Smooth muscle cell (in vitro differentiated cells): ENCODE results near the gene PRKCE. TPM values are rescaled to one million over a fixed set of nuclear protein-coding genes. Genes with fewer than 3 reads are reported as not detected.

Source experiments
- DNase-seq: peaks from one replicate; lab custom pipeline; 2025; ENCODE audit not compliant: unreplicated experiment; lab: John Stamatoyannopoulos, UW
- H2AFZ ChIP-seq: fragments of 200-600 bp; sonication (generic); 2 replicates; pipeline ENCODE4 v1.6.0; 2016; ENCODE audit warnings: antibody characterized with exemption, low read depth, mild to moderate bottlenecking
- H3F3A ChIP-seq: fragments of 200-600 bp; sonication (generic); 2 replicates; pipeline ENCODE4 v1.6.0; 2017; ENCODE audit warnings: antibody characterized with exemption, low read depth
- H3K27ac ChIP-seq: fragments of 200-600 bp; sonication (generic); 2 replicates; pipeline ENCODE4 v1.5.1; 2016; ENCODE audit warnings: low read depth, mild to moderate bottlenecking
- H3K27me3 ChIP-seq: fragments of 200-600 bp; sonication (generic); 2 replicates; pipeline ENCODE4 v1.6.1; 2016; ENCODE audit warnings: low read depth, mild to moderate bottlenecking
- H3K36me3 ChIP-seq: fragments of 200-600 bp; sonication (generic); 2 replicates; pipeline ENCODE4 v1.5.1; 2016; ENCODE audit warnings: low read depth
- H3K4me1 ChIP-seq: fragments of 200-600 bp; sonication (generic); 2 replicates; pipeline ENCODE4 v1.5.1; 2016; ENCODE audit warnings: low read depth
- H3K4me2 ChIP-seq: fragments of 200-600 bp; sonication (generic); 2 replicates; pipeline ENCODE4 v1.6.0; 2016; ENCODE audit warnings: mild to moderate bottlenecking
- H3K4me3 ChIP-seq: fragments of 200-600 bp; sonication (generic); 2 replicates; pipeline ENCODE4 v1.5.1; 2016; ENCODE audit warnings: mild to moderate bottlenecking
- H3K79me2 ChIP-seq: fragments of 200-600 bp; sonication (generic); 2 replicates; pipeline ENCODE4 v1.6.0; 2016; ENCODE audit warnings: low read depth, mild to moderate bottlenecking
- H3K9ac ChIP-seq: fragments of 200-600 bp; sonication (generic); 2 replicates; pipeline ENCODE4 v1.6.0; 2016; ENCODE audit warnings: low read depth
- H3K9me3 ChIP-seq: fragments of 200-600 bp; sonication (generic); replicated peaks from 2 replicates; pipeline ENCODE4 v1.5.1; 2016; ENCODE audit warnings: low read depth
- H4K20me1 ChIP-seq: fragments of 200-600 bp; sonication (generic); 2 replicates; pipeline ENCODE4 v1.6.0; 2016; ENCODE audit warnings: low read depth
- CTCF ChIP-seq: fragments of 200-600 bp; sonication (generic); IDR thresholded peaks from 2 replicates; pipeline ENCODE4 v1.5.1; 2017; ENCODE audit warnings: borderline replicate concordance, mild to moderate bottlenecking, antibody characterized with exemption; ENCODE audit not compliant: insufficient read depth, poor library complexity, severe bottlenecking
- WGBS: methylation state at CpG from one replicate; pipeline ENCODE4 v1.1.7; 2016; ENCODE audit warnings: low lambda C conversion rate; 5-methylcytosine and 5-hydroxymethylcytosine counted together
- polyA plus RNA-seq: library from polyadenylated mRNA; unstranded; fragments of >200 nt; fragmentation: Nextera tagmentation; extraction: Ambion mirVana; gene quantifications from 2 replicates; pipeline ENCODE4 v1.2.1, GENCODE V29; 2016
- total RNA-seq: library from RNA; depleted of rRNA; stranded (reverse); fragments of >200 nt; gene quantifications from 2 replicates; pipeline ENCODE4 v1.2.3, GENCODE V29; 2014

Gene PRKCE
- total and polyA plus RNA-seq, 2 experiments from 2014 or later = 20.6 to 29.1 TPM

DNA sequence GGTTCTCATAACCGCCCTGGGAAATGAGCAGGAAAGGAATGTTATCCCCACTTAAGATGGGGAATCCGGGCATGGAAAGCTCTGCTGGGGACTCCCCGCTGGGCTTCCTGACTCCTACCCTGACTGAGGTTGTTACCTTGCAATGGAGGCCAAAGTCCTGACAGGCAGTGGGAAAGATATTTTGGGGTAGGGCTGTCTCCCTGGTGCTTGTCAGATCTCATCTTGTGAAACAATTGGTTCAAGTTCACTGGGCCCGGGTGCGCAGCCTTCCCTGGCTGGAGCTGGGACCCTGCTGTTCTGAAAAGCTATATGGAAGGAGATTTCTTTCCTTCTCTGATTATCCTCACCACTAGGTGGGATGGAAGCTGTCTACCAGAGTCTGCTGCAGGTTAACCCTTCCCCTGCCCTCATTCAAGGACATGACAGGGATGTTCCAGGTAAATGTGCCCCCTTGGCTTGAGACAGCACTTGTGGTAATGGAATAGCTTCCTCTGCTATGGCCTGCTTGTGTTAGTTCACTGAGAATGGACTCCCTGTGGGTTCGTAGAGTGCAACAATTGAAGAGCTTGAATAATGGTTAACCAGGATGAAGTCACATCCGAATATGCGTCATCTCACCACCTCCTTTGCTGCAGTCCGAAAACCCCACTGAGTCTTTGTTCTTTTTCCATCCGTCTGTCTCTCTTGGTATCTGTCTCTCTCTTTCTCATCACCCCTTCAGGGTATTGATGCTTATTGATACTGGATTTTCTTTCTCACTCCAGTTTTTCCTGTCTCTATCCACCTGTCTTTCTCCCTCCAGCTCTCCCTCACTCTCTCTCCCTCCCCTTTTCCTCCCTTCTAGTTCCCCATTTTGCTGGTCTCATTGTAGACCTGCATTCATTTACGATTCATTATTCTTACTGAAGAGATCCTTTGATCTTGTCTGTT lies 577.9 kb downstream of the PRKCE start:
- WGBS = 78% methylated on average over 11 of the region's 11 CpGs
- Histone ChIP-seq H2AFZ (no peak overlapping the region), H4K20me1 (no peaks in the 10 kb centered on the region), H3K4me2 (no peak overlapping the region), H3K27me3 (no peaks in the 10 kb centered on the region), H3K4me1 (peaks cover 4% of the 10 kb centered on the region), H3K36me3 (no peaks in the 10 kb centered on the region), H3K9me3 (no peaks in the 10 kb centered on the region), H3K9ac (no peak overlapping the region), H3K79me2 (no peaks in the 10 kb centered on the region), H3F3A (no peaks in the 10 kb centered on the region), H3K27ac (no peak overlapping the region), H3K4me3 (no peak overlapping the region)
- no peak for DNase-seq
- no peak for TF ChIP-seq CTCF

GRCh38 chr2:46230115-46230571 lies 578.7 kb downstream of the PRKCE start:
- Histone ChIP-seq H3K27ac (no peak overlapping the region), H2AFZ (no peak overlapping the region)

DNA sequence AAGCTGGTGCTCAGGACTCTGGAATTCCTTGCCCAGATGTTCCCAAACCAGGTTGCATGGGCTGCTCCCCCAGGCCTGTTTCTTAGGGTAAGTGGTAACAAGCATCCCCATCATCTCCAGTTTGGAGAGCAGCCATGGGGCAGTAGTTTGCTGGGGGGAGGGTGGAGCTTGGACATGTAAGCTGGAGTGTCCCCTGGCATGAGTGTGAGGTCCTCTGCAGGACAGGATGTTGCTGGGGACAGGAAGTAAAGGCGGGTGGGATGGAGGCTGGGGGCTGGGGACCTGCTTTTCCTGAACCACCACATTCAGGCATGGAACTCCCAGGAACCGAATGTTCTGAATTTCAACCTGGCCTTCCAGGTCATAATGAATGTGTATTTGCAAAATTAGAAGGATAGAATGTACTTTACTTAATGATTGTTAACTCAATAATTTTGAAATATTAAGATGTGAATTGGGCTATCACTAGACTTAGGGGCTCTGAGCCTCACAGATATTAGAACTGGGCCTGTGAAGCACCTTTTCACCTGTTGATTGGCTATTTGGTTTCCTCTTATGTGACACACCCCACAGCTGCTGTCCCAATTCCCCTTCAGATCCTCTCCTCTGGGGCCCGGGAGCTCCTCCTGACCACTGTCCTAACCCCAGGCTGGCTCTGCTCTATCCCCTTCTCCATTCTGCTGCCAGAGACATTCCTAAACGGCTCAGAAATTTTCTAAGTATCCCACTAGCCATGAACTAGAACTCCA lies 579.4 kb downstream of the PRKCE start:
- Histone ChIP-seq H3K79me2 (no peaks in the 10 kb centered on the region), H3K4me2 (no peak overlapping the region), H3K9me3 (no peaks in the 10 kb centered on the region), H3K36me3 (no peaks in the 10 kb centered on the region), H3K4me3 (no peak overlapping the region), H3K27me3 (no peaks in the 10 kb centered on the region), H3K27ac (no peak overlapping the region), H2AFZ (no peak overlapping the region), H3K4me1 (peaks cover 4% of the 10 kb centered on the region), H3F3A (no peaks in the 10 kb centered on the region), H3K9ac (no peak overlapping the region), H4K20me1 (no peaks in the 10 kb centered on the region)
- DNase-seq = no peak
- no peak for TF ChIP-seq CTCF
- WGBS = 87% methylated on average over 4 of the region's 4 CpGs

More at GRCh38 chr2:46230115-46230571, 578.7 kb downstream of the PRKCE start:
- Histone ChIP-seq H3K36me3 (no peaks in the 10 kb centered on the region), H3K4me2 (no peak overlapping the region), H3K9ac (no peak overlapping the region), H3K27me3 (no peaks in the 10 kb centered on the region), H3K4me1 (peaks cover 4% of the 10 kb centered on the region), H3K9me3 (no peaks in the 10 kb centered on the region), H3F3A (no peaks in the 10 kb centered on the region), H4K20me1 (no peaks in the 10 kb centered on the region), H3K4me3 (no peak overlapping the region), H3K79me2 (no peaks in the 10 kb centered on the region)
- TF ChIP-seq CTCF = no peak
- 90% methylated on average over 6 of the region's 6 CpGs for WGBS
- DNase-seq = no peak
